GM19351 (cell line): ENCODE measurements around the gene ARMC8.
A peak's percentile ranks its signal among the peaks of the same experiment; 100 is the strongest.
"Not testable (repeated sequence)": the region's sequence is repeated elsewhere in the genome, so short reads cannot be mapped to it uniquely, and the experiment has no call there.

Experiments used
- ATAC-seq: cut with Tn5 transposase; IDR thresholded peaks from one replicate; pipeline ENCODE4 v1.9.1; 2021; ENCODE audit warnings: mild to moderate bottlenecking, moderate library complexity; ENCODE audit not compliant: unreplicated experiment

The ARMC8 gene

GRCh38 chr3:138187296-138188012 lies at the start of gene ARMC8:
TSS of gene ARMC8 (plus strand) at chr3:138187301. CDS start at chr3:138187555, 254 bp downstream.
- peak; percentile 57 for ATAC-seq

- ATAC-seq, result no peak
Observed at GRCh38 chr3:138137861-138138260, 49.2 kb upstream of the ARMC8 start.

- ATAC-seq, result no peak
Observed at GRCh38 chr3:138139691-138140090, 47.4 kb upstream of the ARMC8 start.

GRCh38 chr3:138140940-138141339 lies 46.2 kb upstream of the ARMC8 start:
- ATAC-seq, result no peak

- not testable (repeated sequence) for ATAC-seq
Observed at GRCh38 chr3:138142181-138142580, 44.9 kb upstream of the ARMC8 start.

GRCh38 chr3:138148503-138148902 lies 38.6 kb upstream of the ARMC8 start:
- ATAC-seq, result no peak

GRCh38 chr3:138154534-138154933 lies 32.6 kb upstream of the ARMC8 start:
- ATAC-seq, result no peak

GRCh38 chr3:138157743-138158142 lies 29.4 kb upstream of the ARMC8 start:
- ATAC-seq, result no peak

GRCh38 chr3:138165061-138165460 lies 22.0 kb upstream of the ARMC8 start:
- ATAC-seq, result no peak

- ATAC-seq, result no peak
Observed at GRCh38 chr3:138172625-138173024, 14.5 kb upstream of the ARMC8 start.

GRCh38 chr3:138173769-138174420 lies 13.2 kb upstream of the ARMC8 start:
- ATAC-seq, result no peak

- ATAC-seq, result peak; percentile 87
Observed at GRCh38 chr3:138174421-138175131, 12.5 kb upstream of the ARMC8 start, which contains the start of gene DBR1. TSS of gene DBR1 (minus strand) at chr3:138174921. CDS start at chr3:138174795, 126 bp downstream.

- ATAC-seq, result peak; percentile 86
Observed at GRCh38 chr3:138180375-138181029, 6.6 kb upstream of the ARMC8 start.

GRCh38 chr3:138184994-138185393 lies 2.1 kb upstream of the ARMC8 start:
- no peak for ATAC-seq

- no peak for ATAC-seq
Observed at GRCh38 chr3:138186221-138186620, 880 bp upstream of the ARMC8 start.

- peak; percentile 91 for ATAC-seq
Observed at GRCh38 chr3:138186803-138187295, 252 bp upstream of the ARMC8 start.

GRCh38 chr3:138188013-138188730 lies 1.1 kb downstream of the ARMC8 start:
- ATAC-seq, result peak; percentile 12

GRCh38 chr3:138195481-138195880 lies 8.4 kb downstream of the ARMC8 start:
- ATAC-seq, result no peak

- ATAC-seq, result no peak
Observed at GRCh38 chr3:138196023-138196422, 8.9 kb downstream of the ARMC8 start.

GRCh38 chr3:138197058-138197457 lies 10.0 kb downstream of the ARMC8 start:
- ATAC-seq, result no peak
